Dermis blood vessel endothelial cell (primary cell): Measurements from ENCODE around the gene DAO. TPM values are rescaled to one million over a fixed set of nuclear protein-coding genes. Genes with fewer than 3 reads are reported as not detected.
A peak's percentile ranks its signal among the peaks of the same experiment; 100 is the strongest.
"Not testable (repeated sequence)": the region's sequence is repeated elsewhere in the genome, so short reads cannot be mapped to it uniquely, and the experiment has no call there.

ENCODE experiments used
- DNase-seq: peaks from one replicate; pipeline ENCODE4 v3.0.0; 2010
- total RNA-seq: library from RNA; depleted of rRNA; stranded (reverse); fragments of >200 nt; gene quantifications from 2 replicates; pipeline ENCODE4 v1.2.3, GENCODE V29; 2014

DAO gene
- total RNA-seq = under 0.01 TPM in 1 of 2 replicates, not detected in the other

DNA sequence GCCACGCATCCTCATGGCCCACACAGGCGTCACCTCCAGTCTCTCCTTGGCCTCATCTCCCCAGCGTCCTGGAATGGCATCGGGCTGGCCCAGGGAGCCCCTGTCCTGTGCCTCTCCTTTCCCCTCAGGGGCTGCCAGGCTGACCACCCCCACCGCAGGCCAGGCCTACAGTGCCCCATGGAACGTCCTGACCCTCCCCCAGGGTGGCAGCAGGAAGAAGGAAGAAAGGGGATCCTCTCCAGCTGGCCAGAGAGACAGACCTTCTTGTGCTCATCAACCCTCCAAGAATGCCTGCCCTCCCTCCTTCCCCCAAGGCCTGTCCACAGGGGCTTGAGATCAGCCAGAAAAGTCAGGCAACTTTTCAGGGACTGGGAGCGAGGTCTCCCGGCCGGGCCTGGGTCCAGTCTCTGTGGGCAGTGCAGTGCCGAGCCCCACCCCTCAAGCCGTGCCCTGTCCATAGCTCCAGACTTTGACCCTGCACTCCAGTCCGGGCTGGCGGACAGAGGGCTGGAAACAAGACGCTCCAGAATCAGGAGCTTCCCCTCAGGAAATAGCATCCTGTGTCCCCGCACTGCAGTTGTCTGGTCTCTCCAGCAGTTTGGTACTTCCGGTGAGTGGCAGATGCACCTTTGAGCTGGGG lies at the start of gene DAO:
Gene DAO (plus strand): TSS at position 478 of the 640 bp plus-strand sequence. CDS start 4,915 bp downstream, outside the sequence.
- no peak for DNase-seq

DNA sequence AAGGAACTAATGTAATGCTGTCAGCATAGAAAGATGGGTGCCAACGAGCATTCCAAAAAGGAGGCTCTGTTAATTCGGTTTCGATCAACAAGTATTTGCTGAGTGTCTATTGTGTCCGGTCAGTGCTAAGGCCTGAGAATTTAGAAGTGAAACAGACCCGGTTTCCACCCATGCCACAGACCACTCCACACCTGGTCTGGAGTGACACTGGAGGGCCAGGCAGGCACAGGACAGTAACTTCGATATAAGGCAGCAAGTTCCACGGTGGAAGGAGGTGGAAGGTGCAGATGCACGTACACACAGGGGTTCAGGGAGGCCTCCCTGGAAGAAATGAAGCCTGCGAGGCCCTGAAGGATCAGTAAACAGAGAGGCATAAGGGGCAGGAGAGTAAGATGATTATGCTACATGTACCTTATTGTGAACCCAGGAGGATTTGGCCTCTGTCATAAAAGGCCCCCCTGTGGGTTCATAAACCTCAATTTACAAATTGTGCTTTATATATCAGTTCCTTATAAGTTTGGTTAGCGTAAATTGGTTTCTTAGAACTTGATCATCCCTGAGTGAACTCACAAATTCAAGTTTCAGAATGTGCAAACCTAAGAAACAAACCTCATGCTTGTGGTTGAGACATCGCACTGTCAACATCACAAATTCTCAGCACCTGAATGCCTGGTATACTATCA lies 48.4 kb upstream of the DAO start:
- no peak for DNase-seq

DNA sequence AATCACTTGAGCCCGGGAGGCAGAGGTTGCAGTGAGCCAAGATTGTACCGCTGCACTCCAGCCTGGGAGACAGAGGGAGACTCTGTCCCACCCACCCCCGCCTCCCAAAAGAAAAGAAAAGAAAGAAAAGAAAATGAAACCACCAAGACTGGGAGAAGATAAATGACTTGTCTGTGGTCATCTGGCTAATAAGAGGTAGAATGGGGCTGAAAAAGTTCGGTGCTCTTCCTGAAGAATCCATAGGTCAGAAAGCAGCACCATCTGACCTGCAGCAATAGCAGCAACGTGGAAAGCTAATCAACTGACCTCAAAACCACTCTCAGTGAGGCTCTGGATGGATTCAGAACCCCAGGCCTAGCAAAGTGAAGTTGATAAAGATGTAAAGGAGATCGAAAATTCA lies 47.7 kb upstream of the DAO start:
- DNase-seq = no peak

DNA sequence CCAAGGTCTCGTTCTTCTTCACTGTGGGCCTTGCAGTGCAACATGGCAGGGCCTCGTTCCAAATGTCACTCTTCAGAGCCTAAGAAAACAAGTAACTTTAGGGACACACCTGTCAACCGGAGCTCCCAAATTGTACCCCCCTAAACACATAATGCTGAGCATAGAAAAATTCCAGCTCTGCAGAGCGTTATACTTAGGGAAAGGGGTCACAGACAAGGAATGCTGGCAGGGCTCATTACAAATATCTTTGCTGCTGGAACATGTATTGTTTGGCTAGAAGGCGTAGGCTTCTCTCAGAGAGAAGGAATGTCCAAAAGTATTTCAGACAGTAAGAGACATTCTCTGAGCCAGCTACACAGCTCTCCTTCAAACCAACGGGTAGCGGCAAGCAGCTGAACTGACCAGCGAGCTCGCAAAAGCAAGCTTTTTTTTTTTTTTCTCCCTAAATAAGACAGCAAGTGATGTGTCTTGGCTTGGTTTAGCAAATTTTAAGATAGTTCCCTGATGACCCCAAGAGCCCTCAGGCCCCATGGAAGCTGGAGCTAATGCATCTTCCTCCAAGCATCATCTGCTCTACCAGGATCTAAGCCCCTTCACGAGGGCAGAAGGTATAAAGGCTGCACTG lies 47.0 kb upstream of the DAO start:
- peak; percentile 76 for DNase-seq

DNA sequence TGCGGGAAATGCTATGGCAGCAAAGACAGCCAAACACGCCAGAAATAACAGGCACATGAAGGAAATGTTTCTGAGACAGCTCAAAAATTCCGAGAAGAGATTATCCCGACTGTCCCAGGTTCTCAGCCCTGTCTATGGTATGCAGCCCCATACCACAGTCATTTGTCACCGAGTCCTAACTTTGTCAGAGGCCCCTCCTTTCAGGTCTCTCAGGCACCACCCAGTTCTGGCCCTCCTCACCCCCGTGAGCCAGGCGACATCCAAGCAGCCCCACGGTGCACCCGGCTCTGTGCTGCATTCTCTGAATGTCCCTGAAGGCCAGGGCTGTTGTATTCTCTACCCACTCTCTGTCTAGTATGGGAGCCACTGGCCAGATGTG lies 46.5 kb upstream of the DAO start:
- peak; percentile 85 for DNase-seq

DNA sequence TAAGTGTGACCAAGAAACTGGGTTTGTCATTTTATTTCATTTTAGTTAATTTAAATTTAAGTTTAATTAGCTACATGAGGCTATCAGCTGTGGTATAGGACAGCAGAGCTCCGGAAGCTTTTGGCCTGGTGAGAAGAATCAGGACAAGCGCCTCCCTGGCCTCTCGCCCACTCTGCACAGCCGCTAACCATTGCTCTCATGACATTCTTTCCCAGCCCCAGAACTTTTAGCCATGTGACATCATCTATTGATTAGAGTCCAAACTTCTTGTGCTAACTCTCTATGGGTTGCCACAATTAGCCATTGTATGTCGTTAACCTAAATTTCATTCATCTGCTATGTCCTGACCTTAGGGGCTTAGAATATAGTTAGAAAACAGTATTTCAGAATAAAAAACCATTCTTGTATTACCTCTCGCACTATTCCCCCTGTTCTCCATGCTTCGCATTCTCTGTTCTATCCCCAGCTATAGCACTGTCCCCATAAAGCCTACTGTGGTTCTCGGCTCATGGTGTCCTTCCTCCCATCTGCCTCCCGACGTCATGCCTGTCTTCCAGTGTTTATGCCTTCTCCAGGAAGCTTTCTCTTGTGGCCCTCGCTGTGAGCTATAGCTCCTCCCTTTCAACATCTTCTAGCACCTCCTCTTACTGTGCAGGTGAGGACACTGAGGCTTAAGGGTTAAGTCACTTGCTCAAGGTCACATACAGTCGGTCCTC lies 46.0 kb upstream of the DAO start:
- DNase-seq = peak; percentile 87

DNA sequence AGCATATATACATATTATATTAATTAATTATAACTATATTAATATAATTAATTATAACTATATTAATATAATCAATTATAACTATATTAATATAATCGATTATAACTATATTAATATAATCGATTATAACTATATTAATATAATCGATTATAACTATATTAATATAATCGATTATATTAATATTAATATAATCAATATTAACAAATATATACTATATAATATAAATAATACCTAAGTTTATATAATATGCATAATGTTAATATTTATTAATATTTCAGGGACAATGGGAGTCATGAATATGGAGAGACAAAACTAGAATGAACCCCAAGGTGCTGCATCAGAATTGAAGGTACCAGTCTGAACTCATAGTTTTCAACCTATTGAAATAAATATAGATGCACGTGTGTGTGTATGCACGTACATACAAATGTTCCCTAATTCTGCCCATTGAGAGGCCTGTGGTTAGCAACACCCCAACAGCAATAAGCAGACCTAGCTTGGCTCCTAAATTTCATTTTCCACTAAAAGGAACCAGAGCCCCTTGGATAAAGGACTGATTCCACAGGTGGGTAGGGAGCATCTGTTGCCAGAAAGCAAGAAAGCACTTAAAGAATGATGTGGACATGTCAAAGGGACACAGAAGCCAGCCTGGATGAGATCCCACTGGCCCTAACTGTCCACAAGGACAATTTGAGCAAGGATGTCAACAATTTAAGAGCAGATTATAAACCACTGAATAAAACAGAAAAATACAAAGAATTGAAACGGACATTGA lies 43.8 kb upstream of the DAO start:
- no peak for DNase-seq

DNA sequence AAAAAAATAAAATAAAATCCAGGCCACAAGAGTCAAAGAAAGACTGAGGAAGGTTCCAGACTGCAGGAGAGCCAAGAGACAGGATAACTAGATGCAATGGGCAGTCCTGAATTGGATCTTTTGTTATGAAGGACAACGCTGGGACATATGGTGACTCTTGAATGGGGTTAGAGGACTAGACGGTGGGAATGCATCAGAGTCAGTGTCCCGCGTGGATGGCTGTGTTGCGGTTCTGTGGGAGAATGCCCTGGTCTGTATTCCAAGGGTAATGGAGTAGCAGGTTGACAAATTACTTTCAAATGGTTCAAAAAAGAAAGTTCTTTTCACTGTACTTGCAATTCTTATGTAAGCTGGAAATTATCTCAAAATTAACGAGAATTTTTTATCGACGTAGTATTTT lies 42.7 kb upstream of the DAO start:
- DNase-seq = no peak

DNA sequence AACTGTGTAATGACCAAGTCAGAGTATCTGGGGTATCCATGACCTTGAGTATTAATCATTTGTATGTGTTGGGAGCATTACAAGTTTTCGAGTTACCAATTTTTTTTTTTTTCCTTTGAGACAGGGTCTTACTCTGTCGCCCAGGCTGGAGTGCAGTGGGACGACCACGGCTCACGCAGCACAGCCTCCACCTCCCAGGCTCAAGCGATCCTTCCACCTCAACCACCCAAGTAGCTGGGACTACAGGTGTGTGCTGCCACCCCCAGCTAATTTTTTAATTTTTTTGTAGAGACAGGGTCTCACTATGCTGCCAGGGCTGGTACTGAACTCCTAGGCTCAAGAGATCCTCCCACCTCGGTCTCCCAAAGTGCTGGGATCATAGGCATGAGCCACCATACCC lies 42.2 kb upstream of the DAO start:
- DNase-seq = no peak

DNA sequence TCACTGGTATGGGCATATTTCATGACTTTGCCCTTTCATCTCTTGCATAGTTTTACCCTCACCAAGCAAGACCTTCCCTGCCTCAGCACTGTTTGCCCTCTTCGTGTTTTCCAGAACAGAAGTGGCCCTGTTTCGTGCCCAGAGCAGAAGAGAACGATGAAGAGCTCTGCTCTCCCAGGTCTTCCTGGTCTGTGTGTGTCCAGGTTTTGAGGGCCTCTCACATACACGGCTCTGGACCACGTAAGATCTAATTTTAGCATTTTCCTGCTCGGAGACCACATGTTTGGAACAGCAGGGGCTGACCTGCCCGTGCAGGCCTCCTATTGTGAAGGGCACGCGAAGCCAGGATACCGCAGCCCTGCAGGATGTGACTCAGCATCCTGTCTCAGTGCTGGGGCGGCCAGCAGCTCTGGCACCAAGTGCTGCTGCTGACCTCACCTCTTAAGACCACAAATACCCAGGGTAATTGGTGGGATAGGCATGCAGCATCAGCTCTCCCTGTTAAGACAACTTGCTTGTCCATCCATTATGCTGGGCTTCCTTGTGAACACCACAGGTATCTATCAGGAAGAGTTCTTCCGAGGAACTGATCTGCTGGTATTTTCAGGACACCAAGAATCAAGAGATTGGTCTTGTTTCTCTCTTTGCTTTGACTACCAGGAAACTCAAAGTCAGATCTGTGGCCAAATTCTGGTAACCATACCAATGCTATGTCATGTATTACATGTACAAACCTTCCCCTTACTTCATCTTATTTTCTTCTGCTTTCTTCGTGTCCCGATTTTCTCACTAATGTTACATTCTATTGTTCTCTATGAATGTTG lies 41.5 kb upstream of the DAO start:
- peak; percentile 100 for DNase-seq

DNA sequence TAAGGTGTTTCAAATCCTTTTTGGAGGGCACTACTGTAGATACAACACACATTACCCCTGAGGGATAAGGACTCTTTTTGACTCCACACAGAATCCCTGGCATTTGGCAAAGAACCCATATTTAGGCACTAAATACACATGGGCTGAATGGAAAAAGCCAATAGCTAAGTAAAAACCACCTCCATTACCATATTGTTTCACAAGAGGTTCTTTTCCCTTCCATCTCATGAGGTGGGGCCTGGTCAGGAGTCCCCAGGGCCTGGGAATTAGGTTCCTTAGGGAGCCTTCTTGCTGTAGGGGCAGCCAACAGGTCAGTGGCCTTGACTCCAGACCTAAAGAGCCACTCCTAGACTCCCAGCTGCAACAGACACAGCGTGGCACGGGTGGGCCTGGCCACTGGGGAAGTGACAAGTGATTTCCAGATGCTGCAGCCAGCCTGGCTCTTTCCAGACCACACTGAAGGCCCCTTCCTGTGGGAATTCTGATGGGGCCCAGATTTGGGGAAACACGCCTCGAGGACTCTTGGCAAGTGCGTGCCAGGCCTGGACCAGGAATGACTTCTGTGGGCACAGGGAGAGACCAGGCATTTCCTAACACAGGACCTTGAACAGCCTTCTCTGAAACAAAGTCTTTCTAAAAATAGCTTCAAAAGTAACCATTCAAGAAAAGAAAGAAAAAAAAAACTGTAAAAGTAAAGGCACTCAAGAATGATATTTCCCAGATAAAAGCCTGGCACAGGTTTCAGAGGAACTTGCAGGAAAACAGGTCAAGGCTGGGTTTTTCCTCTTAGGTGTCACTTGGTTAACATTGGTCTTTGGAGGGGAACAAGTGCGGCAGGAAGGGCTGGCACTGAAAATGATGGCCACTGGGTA lies 40.6 kb upstream of the DAO start:
- peak; percentile 89 for DNase-seq

DNA sequence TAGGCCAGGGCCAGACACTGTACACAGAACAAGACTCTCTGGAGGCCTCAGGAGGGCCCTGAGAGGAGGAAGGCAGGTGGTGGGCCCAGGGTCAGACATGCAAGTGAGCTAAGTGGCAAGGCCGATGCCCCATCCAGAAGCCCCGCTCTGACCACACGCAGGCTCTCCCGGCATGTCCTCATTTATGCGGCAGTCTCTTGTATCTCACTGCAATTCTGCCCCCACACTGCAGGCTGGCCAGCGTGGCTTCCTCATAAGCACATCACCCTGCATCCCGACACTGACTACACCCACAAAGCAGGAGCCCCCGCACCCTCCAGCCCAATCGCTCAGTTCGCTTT lies 40.0 kb upstream of the DAO start:
- DNase-seq = no peak

DNA sequence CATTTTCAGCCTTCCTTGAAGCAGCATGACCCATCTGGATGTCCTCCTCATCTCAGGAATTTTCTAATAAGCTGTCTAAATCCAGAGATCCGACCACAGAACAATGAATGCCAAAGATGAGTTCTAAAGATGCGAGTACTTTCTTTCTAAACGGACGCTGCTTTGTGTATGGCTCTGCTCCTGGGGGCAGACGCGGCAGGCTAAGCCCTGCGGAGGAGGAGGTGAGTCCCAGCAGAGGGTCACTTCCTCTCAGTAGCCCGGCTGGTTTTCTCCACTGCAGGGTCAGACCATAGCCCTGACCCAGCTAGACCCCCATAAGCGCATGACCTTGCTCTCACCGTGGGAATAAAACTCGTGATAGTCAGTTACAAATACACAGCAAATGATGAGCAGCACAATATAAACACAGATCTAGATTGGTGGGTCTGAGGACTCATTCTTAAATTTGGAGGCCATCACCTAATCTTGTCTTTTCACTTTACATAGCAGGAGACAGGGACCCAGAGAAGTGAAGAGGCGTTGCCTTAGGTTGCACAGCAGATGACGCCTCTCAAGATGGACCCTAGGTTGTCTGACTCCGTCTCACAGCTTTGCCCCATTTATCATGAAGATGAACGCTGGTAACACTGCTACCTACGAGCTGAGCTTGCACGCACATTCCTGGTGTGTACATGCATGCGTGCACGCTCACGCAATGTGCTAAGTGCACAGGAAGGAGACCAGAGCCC lies 39.1 kb upstream of the DAO start:
- peak; percentile 49 for DNase-seq

DNA sequence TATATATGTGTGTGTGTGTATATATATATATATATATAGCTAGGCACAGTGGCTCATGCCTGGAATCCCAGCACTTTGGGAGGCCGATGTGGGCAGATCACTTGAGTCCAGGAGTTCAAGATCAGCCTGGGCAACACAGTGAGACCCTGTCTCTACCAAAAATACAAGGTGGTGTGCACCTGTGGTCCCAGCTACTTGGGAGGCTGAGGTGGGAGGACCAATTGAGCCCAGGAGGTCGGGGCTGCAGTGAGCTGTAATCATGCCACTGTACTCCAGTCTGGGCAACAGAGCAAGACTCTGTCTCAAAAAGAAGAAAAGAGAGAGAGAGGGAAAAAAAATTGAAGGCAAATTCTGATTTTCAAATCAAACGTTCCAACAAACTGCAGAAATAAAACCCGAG lies 38.1 kb upstream of the DAO start:
- not testable (repeated sequence) for DNase-seq

DNA sequence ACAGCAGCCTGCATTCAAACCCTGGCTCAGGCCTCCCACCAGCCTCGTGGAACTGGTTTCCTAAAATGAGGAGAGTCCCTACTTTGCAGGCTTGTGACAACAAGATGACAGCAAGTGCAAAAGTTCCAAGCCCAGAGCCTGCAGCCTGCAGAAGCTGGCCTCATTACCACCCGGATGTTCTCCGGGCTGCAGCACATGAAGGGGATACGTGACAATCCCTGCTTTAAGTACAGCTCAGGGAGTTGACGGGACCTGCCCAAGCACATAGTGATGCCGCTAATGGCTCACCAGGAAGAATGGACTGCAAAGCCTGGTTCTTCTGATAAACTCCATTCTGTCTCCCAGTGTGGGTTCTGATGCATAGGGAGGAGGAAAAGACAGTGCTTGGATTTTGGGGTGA lies 37.5 kb upstream of the DAO start:
- DNase-seq = no peak

DNA sequence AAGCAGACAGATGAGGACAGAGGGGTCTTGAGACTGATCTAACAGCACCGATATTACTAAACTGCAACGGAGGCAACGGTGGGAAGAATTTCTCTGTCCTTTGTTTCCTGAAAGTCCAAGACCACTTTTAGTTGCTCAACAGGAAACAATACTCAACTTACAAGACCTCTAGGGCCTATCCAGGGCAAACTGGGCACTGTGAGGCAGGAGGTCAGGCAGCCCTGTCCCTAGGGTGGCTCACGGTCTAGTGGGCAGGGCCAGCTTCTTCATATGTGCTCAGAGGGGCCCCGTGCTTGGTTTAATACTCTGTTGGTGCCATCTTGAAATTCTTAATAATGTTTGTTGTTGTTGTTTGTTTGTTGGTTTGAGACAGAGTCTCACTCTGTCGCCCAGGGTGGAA lies 36.7 kb upstream of the DAO start:
- DNase-seq = no peak

DNA sequence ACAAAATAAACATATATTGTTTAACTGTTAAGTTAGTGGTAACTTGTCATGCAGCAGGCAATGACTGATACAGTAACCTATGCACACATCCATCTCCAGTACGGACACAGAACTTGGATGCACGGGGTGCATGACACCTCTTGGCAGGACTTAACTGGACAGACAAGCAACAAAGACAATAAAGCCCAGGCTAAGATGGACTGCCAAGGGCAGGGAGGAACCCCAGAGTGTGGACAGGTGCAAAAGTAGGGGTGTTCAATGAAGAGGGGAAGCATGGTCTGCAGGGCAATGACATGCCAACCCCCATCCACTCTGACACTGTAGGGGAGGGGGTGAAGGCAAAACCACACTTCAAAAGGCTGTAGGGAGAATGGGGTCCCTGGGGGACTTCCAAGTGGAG lies 34.2 kb upstream of the DAO start:
- no peak for DNase-seq

DNA sequence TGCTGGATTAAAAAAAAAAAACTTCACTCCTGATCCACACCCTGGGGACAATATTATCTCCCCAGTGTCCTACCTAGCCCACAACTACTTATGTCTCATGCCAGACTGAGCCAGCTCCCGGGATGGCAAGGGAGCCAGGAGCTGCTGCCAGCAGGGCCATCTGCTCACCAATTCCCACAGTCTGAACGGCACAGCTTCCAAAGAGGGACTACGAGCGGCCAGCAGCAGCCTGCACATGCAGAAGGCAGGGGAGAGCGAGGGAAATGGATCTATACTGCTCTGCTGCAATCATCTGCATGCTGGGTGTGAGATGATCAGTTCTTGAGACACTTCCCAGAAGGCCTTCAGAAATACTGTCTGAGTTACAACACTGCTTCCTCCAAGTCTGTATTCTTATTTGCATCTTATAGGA lies 33.6 kb upstream of the DAO start:
- no peak for DNase-seq

DNA sequence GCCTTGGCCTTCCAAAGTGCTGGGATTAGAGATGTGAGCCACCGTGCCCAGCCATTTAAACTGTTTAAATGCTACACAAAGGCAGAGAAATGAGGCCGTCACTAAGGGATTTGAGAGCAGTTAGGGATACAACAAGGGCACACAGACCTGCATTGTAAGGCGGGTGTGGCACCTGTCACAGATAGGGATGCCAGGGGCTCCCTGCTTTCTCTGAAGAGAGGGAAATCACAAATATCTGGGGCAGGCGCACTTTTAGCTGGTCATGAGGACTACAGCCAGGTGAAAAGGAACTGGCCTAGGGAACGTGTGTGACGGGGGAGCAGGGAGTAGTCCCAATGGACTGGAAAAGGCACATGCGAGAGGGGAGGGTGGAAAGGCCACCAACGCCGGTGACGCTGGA lies 32.2 kb upstream of the DAO start:
- DNase-seq = no peak

DNA sequence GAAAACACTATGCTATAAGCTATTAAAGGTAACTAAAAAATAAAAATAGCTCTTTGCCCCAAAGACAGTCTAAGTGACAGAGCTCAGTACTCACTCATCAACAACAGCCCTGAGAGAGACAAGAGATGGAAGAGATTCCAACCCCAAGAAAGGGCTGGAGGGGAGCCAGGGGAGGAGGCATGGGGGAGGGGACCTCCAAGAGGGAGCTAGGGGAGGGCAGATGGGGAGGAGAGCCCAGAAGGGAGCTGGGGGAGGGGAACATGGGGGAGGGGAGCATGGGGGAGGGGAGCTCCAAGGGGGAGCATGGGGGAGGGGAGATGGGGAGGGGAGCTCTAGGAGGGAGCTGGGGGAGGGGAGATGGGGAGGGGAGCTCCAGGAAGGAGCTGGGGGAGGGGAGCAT lies 30.2 kb upstream of the DAO start:
- DNase-seq = no peak
